T-helper 1 cell treated with Interleukin-12 subunit alpha and Interleukin-12 subunit beta and Interleukin-4 antibody, amounts not matched to agents 30 μg/mL and 1 μg/mL, for 36 hours (primary cell): ENCODE results near the gene FAAP100.

Source experiments
- H3K27ac Mint-ChIP-seq: one replicate; pipeline ENCODE4 v1.8.0; 2021; ENCODE audit warnings: mild to moderate bottlenecking, mixed read lengths
- H3K27me3 Mint-ChIP-seq: one replicate; pipeline ENCODE4 v1.8.0; 2021; ENCODE audit warnings: low read depth, mixed read lengths
- H3K36me3 Mint-ChIP-seq: one replicate; pipeline ENCODE4 v1.8.0; 2021; ENCODE audit warnings: low read depth, mixed read lengths
- H3K4me1 Mint-ChIP-seq: one replicate; pipeline ENCODE4 v1.8.0; 2021; ENCODE audit warnings: low read depth, mixed read lengths
- H3K4me3 Mint-ChIP-seq: one replicate; pipeline ENCODE4 v1.8.0; 2021; ENCODE audit warnings: mild to moderate bottlenecking, moderate library complexity, mixed read lengths
- H3K9me3 Mint-ChIP-seq: one replicate; pipeline ENCODE4 v1.8.0; 2021; ENCODE audit warnings: mixed read lengths

Gene FAAP100

GRCh38 chr17:81493198-81494038 lies 58.7 kb downstream of the FAAP100 start:
- H3K27me3 Mint-ChIP-seq: peaks cover 23% of the 10 kb centered on the region
- no peak overlapping the region for H3K27ac Mint-ChIP-seq
- H3K36me3 Mint-ChIP-seq: no peaks in the 10 kb centered on the region
- H3K9me3 Mint-ChIP-seq: no peaks in the 10 kb centered on the region
- H3K4me1 Mint-ChIP-seq: peaks cover 3% of the 10 kb centered on the region
- no peak overlapping the region for H3K4me3 Mint-ChIP-seq

- Mint-ChIP-seq H3K4me3 (no peak overlapping the region), H3K36me3 (no peaks in the 10 kb centered on the region), H3K9me3 (no peaks in the 10 kb centered on the region)
These were observed 59.4 kb downstream of the FAAP100 start for GRCh38 chr17:81492706-81493105.

GRCh38 chr17:81492202-81492601 lies 60.0 kb downstream of the FAAP100 start:
- Mint-ChIP-seq H3K27ac (no peak overlapping the region), H3K4me1 (peaks cover 3% of the 10 kb centered on the region), H3K36me3 (no peaks in the 10 kb centered on the region), H3K27me3 (peaks cover 23% of the 10 kb centered on the region), H3K9me3 (no peaks in the 10 kb centered on the region), H3K4me3 (no peak overlapping the region)

More at GRCh38 chr17:81492706-81493105, 59.4 kb downstream of the FAAP100 start:
- no peak overlapping the region for H3K27ac Mint-ChIP-seq
- peaks cover 3% of the 10 kb centered on the region for H3K4me1 Mint-ChIP-seq
- H3K27me3 Mint-ChIP-seq: peaks cover 23% of the 10 kb centered on the region

- peaks cover 3% of the 10 kb centered on the region for H3K4me1 Mint-ChIP-seq
- no peak overlapping the region for H3K4me3 Mint-ChIP-seq
- H3K27me3 Mint-ChIP-seq: peaks cover 23% of the 10 kb centered on the region
- H3K36me3 Mint-ChIP-seq: no peaks in the 10 kb centered on the region
- H3K9me3 Mint-ChIP-seq: no peaks in the 10 kb centered on the region
- no peak overlapping the region for H3K27ac Mint-ChIP-seq
These were observed 60.4 kb downstream of the FAAP100 start for GRCh38 chr17:81491761-81492160.

- Mint-ChIP-seq H3K36me3 (no peaks in the 10 kb centered on the region), H3K27ac (no peak overlapping the region), H3K27me3 (peaks cover 23% of the 10 kb centered on the region), H3K4me3 (no peak overlapping the region), H3K4me1 (peaks cover 6% of the 10 kb centered on the region), H3K9me3 (no peaks in the 10 kb centered on the region)
These were observed 61.0 kb downstream of the FAAP100 start for GRCh38 chr17:81491181-81491581.

- Mint-ChIP-seq H3K9me3 (no peaks in the 10 kb centered on the region), H3K27ac (no peak overlapping the region), H3K4me1 (peaks cover 9% of the 10 kb centered on the region), H3K36me3 (no peaks in the 10 kb centered on the region), H3K27me3 (peaks cover 23% of the 10 kb centered on the region), H3K4me3 (peak overlapping the region; percentile 79)
These were observed 61.9 kb downstream of the FAAP100 start for GRCh38 chr17:81489998-81490992.
